ENCODE measurements around the gene ORC2.
"Not testable (repeated sequence)": the region's sequence is repeated elsewhere in the genome, so short reads cannot be mapped to it uniquely, and the experiment has no call there.

ORC2 gene

DNA sequence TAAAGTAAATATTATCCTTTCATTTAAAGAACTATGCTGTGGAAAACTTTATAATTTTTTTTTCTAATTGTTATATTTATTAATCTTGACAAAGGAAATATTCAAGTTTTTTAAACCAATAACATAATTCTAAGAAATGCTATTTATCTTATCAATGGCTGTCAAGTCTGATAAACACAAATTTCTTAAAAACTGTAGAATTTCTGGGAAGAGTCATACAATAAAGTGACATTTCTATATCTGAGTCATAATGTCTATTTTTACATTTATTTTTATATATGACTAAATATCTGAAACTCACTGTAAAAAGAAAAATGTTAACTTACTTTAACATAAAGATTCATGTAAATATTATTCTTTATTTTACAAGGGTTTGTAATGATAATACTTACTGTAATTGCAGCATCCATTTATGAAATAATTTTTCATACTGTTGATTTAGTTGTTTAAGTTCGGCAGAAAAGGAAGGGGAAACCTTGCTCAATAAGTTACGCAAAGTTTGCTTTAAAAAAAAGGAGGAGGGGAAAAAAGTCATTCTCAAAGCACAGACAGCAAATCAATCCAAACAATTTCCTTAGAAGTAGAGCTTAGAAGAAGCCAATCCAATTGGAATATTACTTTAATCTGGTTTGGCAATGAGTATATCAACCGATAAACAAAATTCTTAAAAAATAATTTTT is 32.4 kb downstream of the ORC2 start:
- no peak for DNase-seq

DNA sequence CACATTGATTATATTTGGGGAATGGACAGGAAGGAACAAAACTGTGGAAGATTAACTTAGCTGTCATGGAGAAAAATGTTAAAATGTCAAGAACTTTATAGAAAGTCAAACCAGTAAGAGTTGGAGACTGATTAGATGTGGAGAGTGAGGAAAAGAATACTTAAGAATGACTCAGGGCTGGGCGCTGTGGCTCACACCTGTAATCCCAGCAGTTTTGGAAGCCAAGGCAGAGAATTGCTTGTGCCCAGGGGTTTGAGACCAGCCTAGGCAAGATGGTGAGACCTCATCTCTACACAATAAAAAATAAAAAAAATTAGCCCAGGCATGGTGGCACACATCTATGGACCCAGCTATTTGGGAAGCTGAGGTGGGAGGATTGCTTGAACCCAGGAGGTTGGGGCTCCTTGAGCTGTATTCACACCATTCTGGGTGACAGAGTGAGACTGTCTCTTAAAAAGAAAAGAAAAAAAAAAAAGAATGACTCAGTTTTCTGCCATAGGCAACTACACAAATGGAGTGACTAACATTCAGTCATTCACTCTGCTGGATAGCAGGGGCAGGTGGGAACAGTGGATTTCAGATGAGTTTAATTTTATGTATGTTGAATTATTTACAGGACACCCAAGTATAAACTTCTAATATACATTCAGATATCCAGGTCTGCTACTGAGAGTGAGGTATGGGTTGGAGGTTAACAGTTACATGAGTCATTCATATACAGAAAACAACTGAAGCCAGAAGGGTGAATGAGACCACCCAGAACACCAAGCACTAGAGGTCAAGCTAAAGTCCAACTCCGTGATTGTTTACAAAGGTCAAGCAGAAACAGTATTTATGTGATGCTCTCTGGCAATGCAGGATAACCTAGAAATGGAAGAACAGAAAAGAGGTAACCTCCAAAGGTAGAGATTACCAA is 33.9 kb downstream of the ORC2 start:
- DNase-seq = no peak

DNA sequence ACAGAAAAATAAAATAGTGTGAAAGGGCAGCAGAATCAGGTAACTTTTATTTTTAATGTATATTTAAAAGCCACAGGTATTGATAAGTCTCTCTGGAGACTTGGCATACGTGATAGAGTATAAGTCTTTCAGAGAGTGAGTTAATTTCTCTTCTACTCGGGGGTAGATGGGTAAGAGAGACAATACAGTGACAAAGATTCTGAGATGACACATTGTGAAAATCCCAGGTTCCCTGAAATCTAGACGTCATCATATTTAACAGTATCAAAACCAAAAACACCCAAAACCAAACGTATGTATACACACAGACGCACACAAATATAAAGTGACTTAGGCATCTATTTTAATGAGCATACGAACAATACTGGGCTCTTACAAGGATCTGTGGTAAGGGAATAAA is 41.0 kb downstream of the ORC2 start:
- DNase-seq = no peak

DNA sequence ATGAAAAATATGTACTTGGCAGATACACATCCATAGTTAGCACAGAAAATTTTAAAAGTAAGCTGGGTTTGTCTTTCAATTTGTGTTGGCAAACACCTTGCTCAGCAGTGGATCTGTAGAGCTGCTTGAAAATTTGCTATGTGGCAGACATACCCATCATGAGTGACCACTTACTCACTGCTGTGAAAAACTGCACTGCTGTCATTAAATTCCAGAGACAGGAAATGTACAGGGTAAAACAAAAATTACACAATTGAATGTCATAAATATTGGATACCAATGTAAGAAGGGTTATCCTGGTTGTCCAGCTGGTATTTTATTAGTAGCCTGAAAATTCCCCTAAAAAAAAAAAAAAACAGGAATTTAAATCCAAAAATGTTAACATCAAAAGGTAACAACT is 49.8 kb downstream of the ORC2 start:
- no peak for DNase-seq

DNA sequence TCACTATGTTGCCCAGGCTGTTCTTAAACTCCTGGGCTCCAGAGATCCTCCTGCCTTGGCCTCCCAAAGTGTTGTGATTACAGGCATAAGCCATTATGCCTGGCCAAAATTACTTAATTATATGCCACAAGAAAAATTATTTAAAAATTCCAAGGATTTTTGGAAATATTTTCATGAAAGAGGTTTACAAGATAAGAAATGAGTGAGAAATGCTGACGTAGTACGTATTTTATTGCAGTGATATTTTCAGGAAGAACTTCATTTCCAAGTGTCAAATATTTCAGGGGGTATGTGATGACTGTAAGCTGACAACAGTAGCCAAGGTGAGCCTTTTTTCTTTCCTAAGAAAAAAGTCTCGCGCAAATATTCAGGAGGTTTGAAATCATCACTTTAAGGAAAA is 53.5 kb downstream of the ORC2 start:
- DNase-seq = no peak

DNA sequence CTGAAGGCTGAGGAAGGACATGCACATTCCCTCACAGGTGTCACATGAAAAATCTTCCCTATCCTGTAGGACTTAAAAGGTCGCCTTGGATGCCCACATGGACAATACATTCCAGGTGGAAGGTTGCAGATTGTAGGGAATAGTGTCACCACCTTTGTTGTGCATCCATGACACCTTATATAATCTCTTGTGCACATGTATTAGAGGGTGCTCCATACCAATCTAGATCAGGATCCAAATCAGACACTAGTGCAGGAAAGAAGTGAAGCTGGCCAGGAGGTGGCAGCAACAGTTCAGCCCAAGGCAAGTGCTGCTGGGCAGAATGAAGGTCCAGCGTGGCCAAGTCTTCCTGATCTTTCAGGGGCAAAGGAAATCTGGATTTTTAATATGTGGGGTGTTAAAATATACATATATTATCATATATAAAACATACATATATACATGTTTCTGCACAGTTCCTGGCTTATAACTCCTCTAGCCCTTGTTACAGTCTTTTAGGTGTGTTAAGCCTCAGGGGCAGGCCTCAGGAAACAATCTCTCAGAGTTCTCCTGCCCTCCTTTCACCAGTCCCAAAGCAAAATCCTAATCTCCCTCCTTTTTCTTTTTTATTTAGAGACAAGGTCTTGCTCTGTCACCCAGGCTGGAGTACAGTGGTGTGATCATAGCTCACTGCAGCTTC is 57.7 kb downstream of the ORC2 start:
- DNase-seq = peak; percentile 51

DNA sequence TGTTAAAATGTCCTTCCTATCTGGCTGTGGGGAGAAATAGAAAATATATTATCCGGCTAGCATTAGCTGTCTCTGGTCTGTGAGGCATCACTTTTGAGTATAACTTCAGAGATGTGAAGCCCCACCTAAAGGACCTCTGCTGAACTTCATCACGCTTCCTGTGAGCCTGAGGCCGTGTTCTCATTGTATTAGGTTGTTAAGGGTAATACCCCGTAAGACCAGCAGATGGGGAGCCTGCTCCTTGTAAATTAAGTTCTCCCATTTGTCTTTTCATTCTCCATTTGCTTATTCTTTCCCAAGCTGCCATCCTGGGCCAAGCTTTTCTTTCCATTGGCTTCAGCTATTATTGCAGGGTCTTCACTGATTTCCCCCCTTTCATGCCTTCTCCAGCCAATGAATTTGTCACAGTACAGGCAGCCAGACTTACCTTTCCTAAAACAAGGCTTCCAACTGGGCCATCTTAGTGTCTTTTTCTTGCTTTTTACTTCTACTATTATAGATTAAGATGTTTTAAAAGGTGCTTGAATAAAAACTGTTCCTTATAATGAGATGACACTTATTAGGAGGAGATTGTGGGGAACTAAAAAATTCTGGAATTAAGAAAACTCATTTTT is 61.9 kb downstream of the ORC2 start:
- peak; percentile 60 for DNase-seq

DNA sequence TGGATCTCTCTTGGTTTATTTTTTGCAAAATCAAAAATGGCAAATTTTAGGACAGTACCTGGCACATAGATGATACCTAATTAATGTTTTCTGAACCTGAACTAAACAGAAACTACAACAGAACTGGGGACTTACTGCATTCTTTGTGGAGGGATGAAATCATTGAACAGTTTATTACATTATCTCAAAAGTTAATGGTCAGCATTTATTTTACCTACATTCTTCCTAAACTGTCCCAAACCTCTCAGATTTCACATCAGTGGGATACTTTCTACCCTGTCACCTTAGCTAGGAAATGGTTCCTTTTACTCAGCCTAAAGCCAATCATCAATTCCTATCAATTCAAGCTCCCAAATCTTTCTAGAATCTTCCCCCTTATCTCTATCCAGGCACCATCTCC is 64.0 kb downstream of the ORC2 start:
- DNase-seq = no peak

DNA sequence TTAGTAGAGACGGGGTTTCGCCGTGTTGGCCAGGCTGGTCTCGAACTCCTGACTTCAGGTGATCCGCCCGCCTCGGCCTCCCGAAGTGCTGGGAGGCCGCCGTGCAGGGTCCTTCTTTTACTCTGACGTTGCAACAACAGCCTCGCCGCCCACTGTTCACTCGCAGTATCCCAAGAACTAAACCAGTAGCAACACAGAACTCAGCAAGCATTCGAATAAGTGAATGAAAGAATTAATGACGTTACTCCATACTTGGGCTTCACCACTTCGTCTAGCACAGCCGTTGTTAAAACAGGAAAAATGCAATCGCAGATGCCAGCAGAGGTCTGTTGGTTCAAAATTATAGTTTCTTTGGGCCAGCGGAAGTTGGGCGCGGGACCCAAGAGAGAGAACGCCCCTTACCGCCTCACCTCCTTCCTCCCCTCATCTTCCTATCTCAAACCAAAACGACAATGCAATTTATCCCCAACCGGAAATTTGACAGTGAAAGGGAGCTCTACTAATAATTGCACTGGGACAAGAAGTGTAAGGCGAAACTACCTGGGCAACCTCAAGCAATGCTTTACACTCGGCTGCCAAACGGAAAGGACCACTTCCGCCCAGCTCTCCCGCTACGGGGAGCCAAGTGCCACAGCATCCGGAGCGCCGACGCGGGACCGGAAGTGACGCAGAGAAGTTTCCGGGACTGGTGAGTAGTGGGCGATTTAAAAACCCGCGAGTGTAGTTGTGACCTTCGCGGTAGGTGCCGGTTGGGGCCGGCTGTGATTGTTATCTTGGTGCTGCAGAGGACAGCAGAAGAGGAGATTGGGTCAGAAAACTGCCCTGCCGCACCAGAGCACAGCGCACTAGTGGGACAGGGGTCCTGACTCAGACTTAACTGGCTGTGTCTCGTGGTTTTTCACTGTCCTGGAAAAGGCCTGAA is 74.5 kb downstream of the ORC2 start, which contains the start of the genes NIF3L1 and PPIL3:
NIF3L1 (plus strand) TSS at position 668 of the 922 bp plus-strand sequence. CDS start 2,573 bp downstream, outside the sequence.
PPIL3 (minus strand) TSS at position 374 of the 922 bp plus-strand sequence. CDS start 1,462 bp downstream, outside the sequence.
- DNase-seq = peak; percentile 97

DNA sequence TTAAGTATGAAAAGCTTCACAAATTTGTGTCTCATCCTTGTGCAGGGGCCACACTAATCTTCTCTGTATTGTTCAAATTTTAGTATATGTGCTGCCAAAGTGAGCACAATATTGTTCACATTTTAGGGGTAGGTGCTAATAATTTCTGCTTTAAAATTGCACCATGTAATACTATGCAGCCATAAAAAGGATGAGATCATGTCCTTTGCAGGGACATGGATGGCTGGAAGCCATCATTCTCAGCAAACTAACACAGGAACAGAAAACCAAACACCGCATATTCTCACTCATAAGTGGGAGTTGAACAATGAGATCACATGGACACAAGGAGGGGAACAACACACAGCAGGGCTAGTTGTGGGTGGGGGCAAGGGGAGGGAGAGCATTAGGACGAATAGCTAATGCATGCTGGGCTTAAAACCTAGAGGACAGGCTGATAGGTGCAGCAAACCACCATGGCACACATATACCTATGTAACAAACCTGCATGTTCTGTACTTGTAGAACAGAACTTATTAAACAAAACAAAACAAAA is 81.7 kb downstream of the ORC2 start:
- not testable (repeated sequence) for DNase-seq

DNA sequence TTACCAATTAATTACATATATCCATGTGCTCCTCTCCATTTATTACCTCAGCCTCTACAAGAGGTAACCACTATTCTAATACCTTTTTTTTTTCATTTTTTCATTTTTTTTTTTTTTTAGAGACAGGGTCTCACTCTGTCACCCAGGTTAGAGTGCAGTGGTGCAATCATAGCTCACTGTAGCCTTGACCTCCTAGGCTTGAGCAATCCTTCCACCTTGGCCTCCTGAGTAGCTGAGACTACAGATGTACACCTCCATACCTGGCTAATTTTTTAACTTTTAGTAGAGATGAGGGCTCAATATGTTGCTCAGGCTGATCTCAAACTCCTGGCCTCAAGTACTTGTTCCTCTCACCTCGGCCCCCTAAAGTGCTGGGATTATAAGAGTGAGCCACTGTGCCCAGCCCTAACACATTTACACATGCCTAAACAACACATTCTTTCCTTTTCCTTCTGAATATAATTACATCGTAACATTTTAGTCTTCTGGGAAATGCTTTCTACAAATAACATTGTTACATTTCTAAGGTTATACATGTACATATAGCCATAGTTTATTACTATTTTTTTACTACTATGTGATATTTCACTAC is 85.1 kb downstream of the ORC2 start:
- no peak for DNase-seq

DNA sequence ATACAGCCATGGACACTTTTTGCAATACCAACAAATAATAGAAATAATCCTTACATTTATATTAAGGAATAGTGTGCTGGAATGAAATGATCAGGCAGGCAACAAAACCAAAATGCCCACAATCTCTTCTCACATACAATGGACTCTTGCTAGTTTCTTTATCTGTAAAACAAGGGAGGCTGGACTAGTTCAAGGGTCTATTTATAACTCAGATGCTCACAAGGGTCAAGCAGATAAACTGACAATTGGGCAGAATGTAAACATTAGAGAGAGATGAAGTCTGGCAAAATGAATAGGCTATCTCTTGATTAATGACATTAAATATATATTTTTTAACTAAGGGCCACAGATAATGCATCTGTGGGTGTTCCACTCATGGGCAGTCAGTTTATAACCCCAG is 86.0 kb downstream of the ORC2 start:
- no peak for DNase-seq

DNA sequence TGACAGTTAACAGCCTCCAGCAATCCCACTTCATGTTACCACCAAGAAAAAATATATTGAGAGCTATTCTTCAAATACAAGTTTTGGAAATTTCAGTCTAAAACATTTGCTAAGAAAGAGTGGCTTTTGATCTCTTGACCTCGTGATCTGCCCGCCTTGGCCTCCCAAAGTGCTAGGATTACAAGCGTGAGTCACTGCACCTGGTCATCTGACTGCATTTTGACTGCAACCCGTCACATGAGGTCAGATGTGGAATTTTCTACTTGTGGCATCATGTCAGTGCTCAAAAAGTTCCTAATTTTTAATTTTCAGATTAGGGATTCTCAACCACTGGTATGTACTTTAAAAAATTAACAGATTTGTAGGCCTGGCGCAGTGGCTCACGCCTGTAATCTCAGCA is 89.9 kb downstream of the ORC2 start:
- DNase-seq = no peak

DNA sequence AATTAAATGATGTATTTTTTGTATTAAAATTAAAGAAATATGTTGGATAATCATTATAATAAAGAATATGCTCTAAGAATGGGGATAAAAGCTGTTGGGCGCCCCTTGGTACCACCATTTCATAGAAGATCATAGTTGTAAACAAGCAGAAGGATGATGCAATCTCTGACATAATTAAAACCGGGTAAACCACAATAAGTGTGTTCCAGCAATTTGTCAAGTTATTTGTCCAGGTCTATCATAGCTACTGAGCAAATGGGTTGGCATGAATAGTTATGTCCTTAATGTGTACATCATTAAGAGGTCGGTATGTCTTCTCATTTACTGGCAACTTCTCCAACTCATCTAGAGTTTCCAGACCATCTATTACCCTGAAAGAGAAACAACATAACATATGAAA is 92.3 kb downstream of the ORC2 start:
- DNase-seq = no peak

DNA sequence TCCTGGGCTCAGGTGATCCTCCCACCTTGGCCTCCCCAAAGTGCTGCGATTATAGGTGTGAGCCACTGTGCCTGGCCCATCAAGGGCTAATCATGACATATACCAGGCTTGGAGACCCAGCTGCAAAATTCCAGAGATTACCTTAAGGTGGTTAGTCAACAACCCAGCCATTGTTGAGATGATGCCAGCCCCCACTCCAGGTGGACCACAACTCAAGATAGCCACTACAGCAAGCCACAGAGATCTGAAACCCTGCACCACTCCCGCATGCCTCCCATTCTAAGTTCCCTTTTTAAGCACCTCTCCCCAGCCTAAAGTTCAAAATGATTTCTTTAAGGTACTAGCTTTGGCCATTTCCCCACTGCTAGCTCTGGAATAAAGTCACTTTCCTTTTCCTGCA is 94.4 kb downstream of the ORC2 start:
- no peak for DNase-seq

DNA sequence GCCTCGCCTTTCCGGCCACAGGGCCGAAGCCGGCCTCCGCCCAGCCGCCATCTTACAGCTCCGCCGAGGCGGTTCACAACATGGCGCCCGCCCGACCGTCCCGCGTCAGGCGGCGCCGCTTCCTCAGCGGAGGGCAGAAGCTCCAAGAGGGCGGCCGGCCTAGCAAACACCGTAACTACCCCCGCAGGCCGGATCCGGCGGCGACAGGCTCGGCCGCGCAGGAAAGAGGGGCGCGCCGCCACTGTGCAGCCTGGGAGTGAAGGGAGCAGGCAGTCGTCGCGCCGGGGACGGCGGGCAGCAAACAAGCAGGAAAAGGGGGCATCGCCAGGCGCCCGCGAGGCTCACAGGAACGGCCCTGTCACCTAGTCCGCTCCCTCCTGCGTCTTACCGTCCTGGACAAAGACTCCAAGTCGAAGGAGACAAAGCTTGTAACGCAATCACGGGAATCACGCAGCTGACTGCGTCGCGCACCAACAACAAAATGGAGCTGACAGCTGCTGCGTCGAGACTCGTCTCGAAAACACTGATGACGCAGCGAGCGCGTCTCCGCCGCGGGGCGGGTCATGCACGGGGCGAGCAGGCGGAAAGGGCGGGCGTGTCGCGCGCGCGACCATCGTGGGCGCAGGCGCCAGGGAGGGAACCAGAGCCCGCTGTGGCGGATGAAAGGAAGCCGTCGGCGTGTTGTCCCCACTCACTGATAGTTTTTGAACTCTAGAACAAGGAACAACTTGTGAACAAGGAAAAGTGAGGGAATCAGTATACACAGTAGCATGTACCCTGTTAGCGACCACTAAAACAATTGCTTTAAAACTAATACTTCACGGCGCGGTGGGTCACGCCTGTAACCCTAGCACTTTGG is 99.1 kb downstream of the ORC2 start, which contains the start of gene CLK1:
CLK1 (minus strand) TSS at position 483 of the 859 bp plus-strand sequence. CDS start 2,796 bp downstream, outside the sequence.
- peak; percentile 98 for DNase-seq

DNA sequence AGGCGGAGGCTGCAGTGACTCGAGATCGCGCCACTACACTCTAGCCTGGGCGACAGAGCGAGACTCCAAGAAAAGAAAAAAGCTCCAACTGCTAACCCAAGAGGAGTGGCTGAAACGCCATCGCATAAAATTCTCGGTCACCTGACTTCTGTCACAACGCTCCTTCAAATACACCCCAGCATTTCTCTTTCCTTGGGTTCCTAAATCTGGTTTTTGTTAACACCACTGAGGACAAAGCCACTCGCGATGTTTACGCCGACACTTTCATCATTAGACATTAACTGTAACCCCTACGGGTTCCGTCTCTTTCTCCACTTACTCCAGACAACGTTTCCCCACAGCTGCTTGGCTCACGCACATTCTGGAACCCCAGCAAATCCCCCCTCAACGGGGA is 99.7 kb downstream of the ORC2 start:
- DNase-seq = peak; percentile 22

DNA sequence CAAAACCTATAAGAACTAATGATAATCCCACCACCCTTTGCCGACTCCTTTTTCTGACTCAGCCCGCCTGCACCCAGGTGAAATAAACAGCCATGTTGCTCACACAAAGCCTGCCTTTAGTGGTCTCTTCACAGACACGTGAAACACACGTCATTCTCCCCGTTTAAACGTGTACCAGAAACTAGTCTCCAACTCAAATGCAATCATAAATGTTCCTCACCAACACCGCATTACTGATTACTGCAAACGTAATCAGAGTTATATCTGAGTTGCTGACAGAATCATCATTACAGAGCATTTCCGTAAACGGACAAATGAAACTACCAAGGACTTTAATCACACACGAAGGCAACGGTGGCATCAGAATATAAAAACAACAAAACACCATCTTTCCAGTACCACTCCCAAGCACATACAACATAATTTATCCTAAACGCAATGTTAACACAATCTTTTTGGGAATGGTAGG is 100.9 kb downstream of the ORC2 start:
- DNase-seq = peak; percentile 64

DNA sequence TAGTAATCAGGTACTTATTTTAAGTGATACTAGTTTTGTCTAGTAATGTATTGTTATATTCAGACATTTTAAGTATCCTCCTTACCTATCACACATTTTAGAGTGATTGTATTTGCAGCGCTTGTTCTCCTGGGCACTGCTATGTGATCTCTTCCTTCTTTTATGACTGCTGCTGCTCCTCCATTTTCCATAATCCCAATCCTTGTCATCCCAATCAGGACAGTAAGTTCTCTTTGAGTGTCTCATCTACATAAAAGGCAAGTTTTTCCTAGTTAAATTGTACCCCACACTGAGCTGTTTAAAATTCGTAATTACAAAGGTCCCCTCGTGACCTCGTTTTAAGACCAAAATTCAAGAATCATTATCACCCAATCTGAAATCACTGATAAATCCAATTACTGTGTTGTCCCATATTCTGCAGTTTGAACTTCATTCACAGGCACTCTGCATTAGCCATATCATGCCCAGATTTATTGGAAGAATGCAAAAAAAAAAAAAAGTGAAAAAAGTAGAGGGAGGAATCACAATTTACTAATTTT is 101.8 kb downstream of the ORC2 start:
- DNase-seq = no peak

Measured in activated naive CD4-positive, alpha-beta T cell treated with anti-CD3 and anti-CD28 coated beads, Interleukin-2, amount 50 U/mL, for 16 hours (primary cell).